K562 (cell line): ENCODE measurements around the gene EEPD1.

Experiments used
- ESRRA ChIP-seq: fragments of 450-650 bp; IDR thresholded peaks from 2 replicates; pipeline ENCODE4 v1.6.1; 2014; ENCODE audit warnings: low read depth, mild to moderate bottlenecking, moderate library complexity, borderline replicate concordance
- JUNB ChIP-seq: fragments of 450-650 bp; formaldehyde crosslinking; conservative IDR thresholded peaks from 2 replicates; pipeline ENCODE4 v1.4.0; 2020; ENCODE audit warnings: mild to moderate bottlenecking
- TRIM28 ChIP-seq: fragments of 450-650 bp; IDR thresholded peaks from 2 replicates; pipeline ENCODE4 v1.6.1; 2017
- ZBED1 ChIP-seq: IDR thresholded peaks from 2 replicates; pipeline ENCODE4 v1.6.1; 2014
- ZNF347 ChIP-seq: fragments of 450-650 bp; formaldehyde crosslinking; IDR thresholded peaks from 2 replicates; pipeline ENCODE4 v1.4.0; 2020; ENCODE audit warnings: low read depth, mild to moderate bottlenecking, moderate library complexity
- ZNF785 ChIP-seq: fragments of 250-450 bp; sonication (Bioruptor Pico); IDR thresholded peaks from 2 replicates; pipeline ENCODE4 v1.4.0; 2020; ENCODE audit warnings: mild to moderate bottlenecking
- TF ChIP-seq, protein P1 (sequence below): fragments of 450-650 bp; formaldehyde crosslinking; conservative IDR thresholded peaks from 2 replicates; pipeline ENCODE4 v1.4.0; 2022; ENCODE audit warnings: mild to moderate bottlenecking, missing genetic modification characterization
- TF ChIP-seq, protein P2 (sequence below): sonication (generic); formaldehyde crosslinking; IDR thresholded peaks from 2 replicates; pipeline ENCODE4 v1.8.0; 2022; ENCODE audit warnings: missing genetic modification reagents, mild to moderate bottlenecking, moderate library complexity, borderline replicate concordance
- TF ChIP-seq, protein P3 (sequence below), 3 experiments: IDR thresholded peaks in 2 of 3; conservative IDR thresholded peaks in 1 of 3; 2 replicates each; pipeline ENCODE4 v1.5.1; 2011 to 2012; ENCODE audit warnings: low read length in 3 of 3, mild to moderate bottlenecking in 3 of 3, control low read depth in 2 of 3, improper control_type of control experiment in 1 of 3, inconsistent platforms in 1 of 3, low read depth in 1 of 3, mixed read lengths in 1 of 3, moderate library complexity in 1 of 3; ENCODE audit not compliant: insufficient read depth in 2 of 3
- TF ChIP-seq, protein P4 (sequence below): fragments of 450-650 bp; IDR thresholded peaks from 2 replicates; pipeline ENCODE4 v1.6.1; 2016; ENCODE audit warnings: borderline replicate concordance
- TF ChIP-seq, protein P5 (sequence below): sonication (generic); formaldehyde crosslinking; IDR thresholded peaks from 2 replicates; pipeline ENCODE4 v1.5.0; 2020; ENCODE audit warnings: missing genetic modification reagents
- TF ChIP-seq, protein P6 (sequence below): sonication (generic); formaldehyde crosslinking; IDR thresholded peaks from 2 replicates; pipeline ENCODE4 v1.8.1; 2023; ENCODE audit warnings: mild to moderate bottlenecking, missing genetic modification reagents, moderate library complexity
- TF ChIP-seq, protein P7 (sequence below), 2 experiments: fragments of 450-650 bp in 1 of 2; sonication (generic) in 1 of 2; formaldehyde crosslinking in 1 of 2; IDR thresholded peaks in 1 of 2; conservative IDR thresholded peaks in 1 of 2; 2 replicates each; pipeline versions ENCODE4 v1.6.1 to v1.8.1; 2016 to 2023; ENCODE audit warnings: mild to moderate bottlenecking in 2 of 2, moderate library complexity in 2 of 2, inconsistent platforms in 1 of 2, missing genetic modification reagents in 1 of 2

DNA sequence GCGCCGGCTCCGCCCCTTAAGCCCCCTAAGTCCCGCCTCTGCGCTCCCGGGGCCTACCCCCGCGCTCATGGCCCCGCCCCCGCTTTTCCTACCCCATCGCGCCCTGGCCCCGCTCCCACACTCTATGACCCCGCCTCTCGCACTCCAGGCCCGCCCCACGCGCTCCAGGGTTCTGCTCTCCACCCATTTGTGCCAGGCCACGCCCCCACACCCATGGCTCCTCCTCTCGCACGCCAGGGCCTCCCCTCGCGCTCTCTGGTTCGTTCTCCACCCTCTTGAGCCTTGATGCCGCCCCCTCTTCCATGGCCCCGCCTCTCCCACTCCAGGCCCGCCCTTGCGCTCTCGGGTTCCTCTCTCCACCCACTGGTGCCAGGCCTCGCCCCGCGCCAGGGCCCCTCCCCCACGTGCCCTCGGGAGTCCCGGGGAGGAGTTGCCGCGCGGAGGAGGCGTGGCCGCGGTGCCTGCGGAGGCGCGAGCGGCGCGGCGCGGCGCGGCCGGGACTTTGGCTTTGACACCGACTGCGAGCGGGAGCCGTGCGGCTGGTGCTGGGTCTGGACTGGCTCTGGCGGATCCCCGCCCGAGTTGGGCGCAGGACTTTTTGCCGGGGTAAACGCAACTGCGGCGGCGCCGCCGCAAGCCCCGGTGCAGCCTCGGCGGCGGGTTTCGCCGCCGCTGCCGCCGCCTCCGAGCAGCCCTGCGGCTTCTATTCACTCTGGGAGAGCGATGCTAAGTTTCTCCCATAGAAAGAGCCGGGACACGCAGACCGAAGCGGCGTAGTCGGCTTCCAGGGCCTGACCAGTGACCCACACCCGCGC lies at the start of gene EEPD1:
- TF ChIP-seq, protein P1, sequence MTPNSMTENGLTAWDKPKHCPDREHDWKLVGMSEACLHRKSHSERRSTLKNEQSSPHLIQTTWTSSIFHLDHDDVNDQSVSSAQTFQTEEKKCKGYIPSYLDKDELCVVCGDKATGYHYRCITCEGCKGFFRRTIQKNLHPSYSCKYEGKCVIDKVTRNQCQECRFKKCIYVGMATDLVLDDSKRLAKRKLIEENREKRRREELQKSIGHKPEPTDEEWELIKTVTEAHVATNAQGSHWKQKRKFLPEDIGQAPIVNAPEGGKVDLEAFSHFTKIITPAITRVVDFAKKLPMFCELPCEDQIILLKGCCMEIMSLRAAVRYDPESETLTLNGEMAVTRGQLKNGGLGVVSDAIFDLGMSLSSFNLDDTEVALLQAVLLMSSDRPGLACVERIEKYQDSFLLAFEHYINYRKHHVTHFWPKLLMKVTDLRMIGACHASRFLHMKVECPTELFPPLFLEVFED (CRISPR knock-in tag) = no peak
- TF ChIP-seq, protein P2, sequence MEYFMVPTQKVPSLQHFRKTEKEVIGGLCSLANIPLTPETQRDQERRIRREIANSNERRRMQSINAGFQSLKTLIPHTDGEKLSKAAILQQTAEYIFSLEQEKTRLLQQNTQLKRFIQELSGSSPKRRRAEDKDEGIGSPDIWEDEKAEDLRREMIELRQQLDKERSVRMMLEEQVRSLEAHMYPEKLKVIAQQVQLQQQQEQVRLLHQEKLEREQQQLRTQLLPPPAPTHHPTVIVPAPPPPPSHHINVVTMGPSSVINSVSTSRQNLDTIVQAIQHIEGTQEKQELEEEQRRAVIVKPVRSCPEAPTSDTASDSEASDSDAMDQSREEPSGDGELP (CRISPR knock-in tag) = peak; percentile 49; the same call in 1 of the 2 replicates
- TF ChIP-seq ZNF347 (CRISPR knock-in tag) (no peak), TRIM28 (no peak), ZNF785 (CRISPR knock-in tag) (no peak), JUNB (CRISPR knock-in tag) (0 out of 2 replicates have a peak, but pooled peaks have one; percentile 8), ZBED1 (no peak), ESRRA (no peak)
- TF ChIP-seq, protein P3, sequence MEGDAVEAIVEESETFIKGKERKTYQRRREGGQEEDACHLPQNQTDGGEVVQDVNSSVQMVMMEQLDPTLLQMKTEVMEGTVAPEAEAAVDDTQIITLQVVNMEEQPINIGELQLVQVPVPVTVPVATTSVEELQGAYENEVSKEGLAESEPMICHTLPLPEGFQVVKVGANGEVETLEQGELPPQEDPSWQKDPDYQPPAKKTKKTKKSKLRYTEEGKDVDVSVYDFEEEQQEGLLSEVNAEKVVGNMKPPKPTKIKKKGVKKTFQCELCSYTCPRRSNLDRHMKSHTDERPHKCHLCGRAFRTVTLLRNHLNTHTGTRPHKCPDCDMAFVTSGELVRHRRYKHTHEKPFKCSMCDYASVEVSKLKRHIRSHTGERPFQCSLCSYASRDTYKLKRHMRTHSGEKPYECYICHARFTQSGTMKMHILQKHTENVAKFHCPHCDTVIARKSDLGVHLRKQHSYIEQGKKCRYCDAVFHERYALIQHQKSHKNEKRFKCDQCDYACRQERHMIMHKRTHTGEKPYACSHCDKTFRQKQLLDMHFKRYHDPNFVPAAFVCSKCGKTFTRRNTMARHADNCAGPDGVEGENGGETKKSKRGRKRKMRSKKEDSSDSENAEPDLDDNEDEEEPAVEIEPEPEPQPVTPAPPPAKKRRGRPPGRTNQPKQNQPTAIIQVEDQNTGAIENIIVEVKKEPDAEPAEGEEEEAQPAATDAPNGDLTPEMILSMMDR (IDR thresholded peaks at IDR 0.05 in 2 of 3, conservative IDR thresholded peaks at IDR 0.05 in 1 of 3; ENCODE audit: insufficient read depth in 2 of 3, low read depth in 1 of 3, low read length in 3 of 3) = no peak
- TF ChIP-seq, protein P4, sequence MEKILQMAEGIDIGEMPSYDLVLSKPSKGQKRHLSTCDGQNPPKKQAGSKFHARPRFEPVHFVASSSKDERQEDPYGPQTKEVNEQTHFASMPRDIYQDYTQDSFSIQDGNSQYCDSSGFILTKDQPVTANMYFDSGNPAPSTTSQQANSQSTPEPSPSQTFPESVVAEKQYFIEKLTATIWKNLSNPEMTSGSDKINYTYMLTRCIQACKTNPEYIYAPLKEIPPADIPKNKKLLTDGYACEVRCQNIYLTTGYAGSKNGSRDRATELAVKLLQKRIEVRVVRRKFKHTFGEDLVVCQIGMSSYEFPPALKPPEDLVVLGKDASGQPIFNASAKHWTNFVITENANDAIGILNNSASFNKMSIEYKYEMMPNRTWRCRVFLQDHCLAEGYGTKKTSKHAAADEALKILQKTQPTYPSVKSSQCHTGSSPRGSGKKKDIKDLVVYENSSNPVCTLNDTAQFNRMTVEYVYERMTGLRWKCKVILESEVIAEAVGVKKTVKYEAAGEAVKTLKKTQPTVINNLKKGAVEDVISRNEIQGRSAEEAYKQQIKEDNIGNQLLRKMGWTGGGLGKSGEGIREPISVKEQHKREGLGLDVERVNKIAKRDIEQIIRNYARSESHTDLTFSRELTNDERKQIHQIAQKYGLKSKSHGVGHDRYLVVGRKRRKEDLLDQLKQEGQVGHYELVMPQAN = no peak
- TF ChIP-seq, protein P5, sequence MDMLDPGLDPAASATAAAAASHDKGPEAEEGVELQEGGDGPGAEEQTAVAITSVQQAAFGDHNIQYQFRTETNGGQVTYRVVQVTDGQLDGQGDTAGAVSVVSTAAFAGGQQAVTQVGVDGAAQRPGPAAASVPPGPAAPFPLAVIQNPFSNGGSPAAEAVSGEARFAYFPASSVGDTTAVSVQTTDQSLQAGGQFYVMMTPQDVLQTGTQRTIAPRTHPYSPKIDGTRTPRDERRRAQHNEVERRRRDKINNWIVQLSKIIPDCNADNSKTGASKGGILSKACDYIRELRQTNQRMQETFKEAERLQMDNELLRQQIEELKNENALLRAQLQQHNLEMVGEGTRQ (CRISPR knock-in tag) = peak; percentile 79
- TF ChIP-seq, protein P6, sequence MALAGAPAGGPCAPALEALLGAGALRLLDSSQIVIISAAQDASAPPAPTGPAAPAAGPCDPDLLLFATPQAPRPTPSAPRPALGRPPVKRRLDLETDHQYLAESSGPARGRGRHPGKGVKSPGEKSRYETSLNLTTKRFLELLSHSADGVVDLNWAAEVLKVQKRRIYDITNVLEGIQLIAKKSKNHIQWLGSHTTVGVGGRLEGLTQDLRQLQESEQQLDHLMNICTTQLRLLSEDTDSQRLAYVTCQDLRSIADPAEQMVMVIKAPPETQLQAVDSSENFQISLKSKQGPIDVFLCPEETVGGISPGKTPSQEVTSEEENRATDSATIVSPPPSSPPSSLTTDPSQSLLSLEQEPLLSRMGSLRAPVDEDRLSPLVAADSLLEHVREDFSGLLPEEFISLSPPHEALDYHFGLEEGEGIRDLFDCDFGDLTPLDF (CRISPR knock-in tag) = 0 out of 2 replicates have a peak, but pooled peaks have one; percentile 37
- TF ChIP-seq, protein P7, sequence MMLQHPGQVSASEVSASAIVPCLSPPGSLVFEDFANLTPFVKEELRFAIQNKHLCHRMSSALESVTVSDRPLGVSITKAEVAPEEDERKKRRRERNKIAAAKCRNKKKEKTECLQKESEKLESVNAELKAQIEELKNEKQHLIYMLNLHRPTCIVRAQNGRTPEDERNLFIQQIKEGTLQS (IDR thresholded peaks at IDR 0.05) = no peak
- TF ChIP-seq, protein P7 (CRISPR knock-in tag; conservative IDR thresholded peaks at IDR 0.05) = no peak
